GM12892 (cell line): ENCODE measurements around the gene SLC16A3.
A peak's percentile ranks its signal among the peaks of the same experiment; 100 is the strongest.

Source experiments
- DNase-seq: peaks from one replicate; pipeline ENCODE4 v3.0.0; 2011; ENCODE audit not compliant: insufficient read length
- FAIRE-seq: peaks from 2 replicates; lab custom pipeline; 2011; peaks lifted over from hg19 to GRCh38; lab: Jason Lieb, UNC
- POLR2A ChIP-seq: IDR thresholded peaks from 2 replicates; pipeline ENCODE4 v1.6.1; 2011; ENCODE audit warnings: low read depth, low read length, control low read depth
- POLR2AphosphoS5 ChIP-seq: IDR thresholded peaks from 2 replicates; pipeline ENCODE4 v1.6.1; 2011; ENCODE audit warnings: low read depth, low read length, control low read depth
- TAF1 ChIP-seq: IDR thresholded peaks from 2 replicates; pipeline ENCODE4 v1.6.1; 2011; ENCODE audit warnings: low read depth, mild to moderate bottlenecking, control low read depth, low read length, borderline replicate concordance

SLC16A3 gene

GRCh38 chr17:82241926-82242697 lies 13.3 kb downstream of the SLC16A3 start:
- peak; percentile 63 for FAIRE-seq
- no peak for DNase-seq
- TF ChIP-seq TAF1, result no peak
- TF ChIP-seq POLR2AphosphoS5, result no peak
- TF ChIP-seq POLR2A, result no peak; the same call in 1 of the 2 replicates

- DNase-seq (no peak), FAIRE-seq (peak; percentile 21)
- TF ChIP-seq POLR2A, result no peak
- TF ChIP-seq POLR2AphosphoS5, result no peak
- no peak for TF ChIP-seq TAF1
Observed at GRCh38 chr17:82242698-82242976, 13.8 kb downstream of the SLC16A3 start.

- DNase-seq, result no peak
- FAIRE-seq, result no peak
- TF ChIP-seq POLR2A, result no peak
- peak; percentile 65; the same call in 1 of the 2 replicates for TF ChIP-seq POLR2AphosphoS5
Observed at GRCh38 chr17:82242977-82243647, 14.3 kb downstream of the SLC16A3 start.

GRCh38 chr17:82243648-82244412 lies 15.0 kb downstream of the SLC16A3 start:
- FAIRE-seq (no peak), DNase-seq (no peak)
- TF ChIP-seq POLR2A, result peak; percentile 20
- 0 out of 2 replicates have a peak, but pooled peaks have one; percentile 33 for TF ChIP-seq POLR2AphosphoS5
- TF ChIP-seq TAF1, result no peak

GRCh38 chr17:82244413-82245133 lies 15.7 kb downstream of the SLC16A3 start:
- DNase-seq (no peak), FAIRE-seq (no peak)
- no peak; the same call in 1 of the 2 replicates for TF ChIP-seq POLR2AphosphoS5
- no peak for TF ChIP-seq TAF1
- TF ChIP-seq POLR2A, result no peak; the same call in 1 of the 2 replicates

GRCh38 chr17:82245134-82246039 lies 16.5 kb downstream of the SLC16A3 start:
- TF ChIP-seq TAF1 (no peak), POLR2A (peak; percentile 51; the same call in 1 of the 2 replicates), POLR2AphosphoS5 (peak; percentile 75; the same call in 1 of the 2 replicates)
- FAIRE-seq, result no peak
- no peak for DNase-seq

- TF ChIP-seq POLR2A (no peak), TAF1 (no peak), POLR2AphosphoS5 (no peak; the same call in none of the 2 replicates)
Observed at GRCh38 chr17:82246040-82246364, 17.2 kb downstream of the SLC16A3 start.

GRCh38 chr17:82246365-82247181 lies 17.7 kb downstream of the SLC16A3 start:
- no peak for FAIRE-seq
- no peak for DNase-seq
- TF ChIP-seq POLR2AphosphoS5 (no peak; the same call in 1 of the 2 replicates), TAF1 (no peak), POLR2A (peak; percentile 6; the same call in 1 of the 2 replicates)

More at GRCh38 chr17:82246040-82246364, 17.2 kb downstream of the SLC16A3 start:
- DNase-seq, result no peak
- no peak for FAIRE-seq

- DNase-seq (no peak), FAIRE-seq (no peak)
- TF ChIP-seq TAF1 (no peak), POLR2AphosphoS5 (peak; percentile 45), POLR2A (peak; percentile 47)
Observed at GRCh38 chr17:82247182-82247823, 18.5 kb downstream of the SLC16A3 start.
